SIG-M5 treated with dmso at 0.1 percent for 504 hours (cell line): ENCODE data around the gene PTPRD.

Source experiments
- DNase-seq: peaks from one replicate; lab custom pipeline; 2025; ENCODE audit not compliant: unreplicated experiment; lab: John Stamatoyannopoulos, UW

PTPRD gene

GRCh38 chr9:8877753-8878494, 1734.9 kb downstream of the PTPRD start:
- DNase-seq, result no peak

DNA sequence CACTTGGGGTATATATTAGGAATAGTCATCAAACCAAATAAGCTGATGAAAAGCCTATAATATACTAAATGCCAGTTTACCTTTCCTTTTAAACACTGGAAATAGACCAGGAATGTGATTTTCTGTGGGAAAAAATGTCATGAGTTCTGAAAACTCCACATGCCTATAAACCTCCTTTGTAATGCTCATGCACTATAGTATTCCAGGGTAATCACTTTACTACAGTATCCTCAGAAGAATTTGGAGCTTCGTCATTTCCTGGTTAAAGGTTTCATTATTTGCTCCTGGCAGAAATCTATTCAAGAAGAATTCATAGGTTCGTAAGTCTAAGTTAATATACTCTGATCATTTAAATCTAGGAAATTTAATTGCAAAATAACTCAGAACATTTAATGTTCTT, 1736.5 kb downstream of the PTPRD start:
- DNase-seq, result no peak

GRCh38 chr9:8874482-8874881, 1738.3 kb downstream of the PTPRD start:
- DNase-seq, result no peak

DNA sequence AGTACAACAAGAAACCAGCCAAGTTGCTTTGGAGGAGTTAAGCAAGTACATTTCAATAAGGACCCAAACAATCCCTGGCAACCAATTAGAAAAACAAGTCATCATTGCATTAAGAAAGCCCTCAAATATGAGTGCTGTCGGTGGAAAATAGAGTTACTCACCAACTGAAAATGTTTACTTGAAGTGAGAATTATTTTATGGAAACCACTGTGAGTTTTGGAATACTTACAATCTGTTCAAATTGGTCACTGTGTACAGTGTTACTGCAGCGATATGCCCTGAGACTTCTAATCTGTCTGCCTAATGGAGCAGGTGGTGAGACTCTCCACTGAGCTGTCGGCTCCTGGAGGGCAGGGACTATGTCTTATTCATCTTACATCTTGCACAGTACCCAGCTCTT, 1740.0 kb downstream of the PTPRD start:
- no peak for DNase-seq

DNA sequence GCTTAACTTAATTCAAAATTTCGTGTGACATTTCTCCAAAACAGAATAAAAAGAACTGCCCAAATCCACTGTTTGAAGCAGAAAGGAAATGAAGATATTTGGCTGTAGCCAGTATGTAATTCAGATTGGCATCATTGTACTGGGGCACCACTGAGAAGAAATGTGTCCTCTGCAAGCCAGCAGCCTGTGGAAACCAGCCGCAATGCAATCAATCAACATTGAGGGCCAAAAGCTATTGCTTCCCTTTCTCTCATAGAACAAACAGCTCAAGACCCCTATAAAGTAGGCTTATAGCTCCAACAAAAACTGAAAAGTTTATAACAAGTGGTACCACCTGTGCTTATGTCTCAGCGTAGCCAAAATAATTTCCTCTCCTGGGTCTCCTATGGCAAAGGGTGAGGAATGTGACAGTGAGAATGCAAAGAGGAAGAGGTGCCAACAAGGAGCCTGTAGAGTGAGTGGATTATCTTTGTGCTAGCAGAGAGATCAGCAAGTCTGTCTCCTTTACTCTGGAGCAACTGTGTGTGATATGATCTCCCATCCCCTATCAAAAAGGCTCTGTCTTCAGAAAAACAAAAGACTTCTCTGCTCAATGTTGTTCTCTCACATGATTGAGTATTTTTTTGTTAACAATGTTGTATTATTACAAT, 1740.9 kb downstream of the PTPRD start:
- DNase-seq, result no peak

- DNase-seq, result no peak
Measured at GRCh38 chr9:8871396-8871795, 1741.4 kb downstream of the PTPRD start.

GRCh38 chr9:8869812-8870211, 1743.0 kb downstream of the PTPRD start:
- DNase-seq, result no peak

- DNase-seq, result no peak
Measured at GRCh38 chr9:8868632-8869031, 1744.2 kb downstream of the PTPRD start.

- DNase-seq, result no peak
Measured at GRCh38 chr9:8867148-8867547, 1745.7 kb downstream of the PTPRD start.

- no peak for DNase-seq
Measured at GRCh38 chr9:8864545-8864896, 1748.3 kb downstream of the PTPRD start.

GRCh38 chr9:8863886-8864544, 1748.8 kb downstream of the PTPRD start:
- no peak for DNase-seq

GRCh38 chr9:8863069-8863468, 1749.7 kb downstream of the PTPRD start:
- no peak for DNase-seq

DNA sequence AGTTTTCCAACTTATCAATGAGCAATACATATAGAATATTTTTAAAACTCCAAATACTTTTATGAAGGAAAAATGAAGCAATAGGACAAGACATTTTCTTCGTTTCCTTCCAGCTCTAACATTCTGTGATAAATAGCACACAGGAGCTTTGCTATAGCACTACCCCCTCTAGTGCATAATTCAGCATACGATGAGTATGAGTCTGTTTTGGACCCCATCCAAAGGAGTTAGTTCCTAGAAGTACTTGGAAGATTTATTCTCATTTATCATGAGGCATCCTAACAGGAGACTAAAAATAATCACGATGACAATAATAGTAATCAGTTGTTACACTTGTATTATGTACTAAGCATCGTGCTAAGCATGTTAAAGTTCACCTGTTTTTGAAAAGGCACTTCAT, 1751.9 kb downstream of the PTPRD start:
- no peak for DNase-seq

GRCh38 chr9:8860086-8860485, 1752.7 kb downstream of the PTPRD start:
- no peak for DNase-seq

- no peak for DNase-seq
Measured at GRCh38 chr9:8859416-8859815, 1753.4 kb downstream of the PTPRD start.

DNA sequence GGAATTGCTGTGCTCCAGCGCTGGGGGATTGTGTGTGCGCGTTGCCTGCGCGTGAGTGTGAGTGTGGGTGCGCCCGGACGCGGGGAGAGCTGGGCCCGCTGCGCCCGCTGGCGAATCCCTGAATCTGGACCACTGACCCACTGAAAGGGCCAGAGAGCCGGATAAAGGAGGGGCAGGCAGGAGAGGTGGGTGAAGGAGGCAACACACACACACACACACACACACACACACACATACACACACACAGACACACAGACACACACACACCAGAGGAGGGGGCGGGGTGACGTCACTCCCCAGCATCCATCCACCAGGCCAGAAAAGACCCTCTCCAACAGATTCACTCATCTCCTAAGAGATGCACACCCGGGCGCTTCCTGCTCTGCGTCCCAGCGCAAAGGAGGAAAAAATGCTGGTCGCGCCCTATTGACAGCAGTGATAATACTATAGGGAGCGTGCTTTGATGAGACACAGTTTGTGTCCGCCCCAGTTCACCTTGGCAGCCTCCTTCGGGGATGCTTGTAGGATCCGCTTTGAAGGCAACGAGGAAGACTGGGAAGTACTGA, 1754.1 kb downstream of the PTPRD start:
- DNase-seq, result no peak

DNA sequence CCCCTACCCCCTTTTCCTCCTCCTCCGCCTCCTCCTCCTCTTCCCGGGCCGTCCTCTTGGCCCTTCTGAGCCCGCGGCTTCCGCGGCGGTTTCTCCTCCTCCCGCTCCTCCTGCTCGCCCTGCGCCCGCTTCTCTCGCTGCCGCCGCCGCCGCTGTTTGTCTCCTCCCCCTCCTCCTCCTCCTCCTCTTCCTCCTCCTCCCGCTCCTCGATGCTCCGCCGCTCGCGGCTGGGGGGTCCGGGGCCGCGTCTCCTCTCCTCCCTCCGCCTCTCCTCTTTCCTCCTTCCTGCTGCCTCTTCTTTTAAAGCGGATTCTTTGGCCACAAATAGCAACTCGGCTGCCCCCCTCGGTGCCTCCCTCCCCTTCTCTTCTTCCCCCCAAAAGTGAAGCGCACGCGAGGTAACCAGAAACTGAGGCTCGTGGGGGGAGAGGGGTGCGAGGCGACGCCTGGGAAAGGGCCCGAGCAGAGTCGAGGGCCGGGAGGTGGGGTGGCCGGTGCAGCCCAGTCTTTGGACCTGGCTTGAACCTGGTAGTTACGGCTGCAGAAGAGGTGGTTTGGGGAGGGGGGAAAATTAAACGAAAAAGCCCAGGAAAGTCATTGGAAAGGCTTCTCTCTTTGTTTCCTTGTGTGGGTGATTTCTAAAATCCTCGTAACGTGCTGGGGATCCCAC, 1754.7 kb downstream of the PTPRD start:
- no peak for DNase-seq

DNA sequence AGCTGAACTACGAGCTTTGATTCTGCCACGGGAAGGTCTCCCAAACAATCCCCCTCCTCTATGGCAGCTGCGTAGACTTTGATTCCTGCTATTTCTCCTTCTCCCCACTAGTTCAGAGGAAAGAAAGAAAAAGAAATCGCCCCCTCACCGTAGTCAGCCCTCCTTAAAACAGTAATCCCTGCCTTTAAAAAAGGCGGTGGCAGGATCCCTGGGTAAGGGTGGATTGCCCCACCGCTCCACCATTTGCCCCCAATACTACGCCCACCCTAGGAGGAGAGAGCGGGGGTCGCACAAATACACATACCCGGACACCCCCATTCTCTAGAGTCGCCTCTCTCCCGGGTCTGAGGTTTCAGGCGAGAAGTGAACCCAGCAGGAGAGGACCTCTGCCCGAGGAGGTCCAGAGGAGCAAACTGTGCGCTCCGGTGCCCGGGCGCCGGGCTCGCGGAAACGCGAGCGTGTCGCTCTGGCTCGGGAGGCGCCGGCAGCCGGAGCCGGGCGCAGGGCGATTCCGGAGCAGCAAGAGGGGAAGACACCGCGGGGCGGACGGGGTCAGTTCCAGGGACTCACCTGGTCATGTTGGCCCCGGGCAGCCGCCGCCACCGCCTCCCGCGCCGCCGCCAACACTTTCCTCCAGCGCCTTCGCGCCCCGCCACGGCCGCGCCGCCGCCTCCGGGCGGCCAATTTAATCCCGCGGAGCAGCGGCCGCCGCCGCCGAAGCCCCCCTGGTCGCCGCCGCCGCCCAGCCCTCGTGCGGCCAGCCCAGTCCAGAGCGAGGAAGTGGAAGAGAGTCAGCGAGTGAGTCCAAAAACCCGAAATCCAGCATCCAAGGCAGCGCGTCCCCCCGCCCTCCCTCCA, 1755.5 kb downstream of the PTPRD start:
- no peak for DNase-seq

GRCh38 chr9:8856396-8857067, 1756.3 kb downstream of the PTPRD start:
- DNase-seq, result no peak

DNA sequence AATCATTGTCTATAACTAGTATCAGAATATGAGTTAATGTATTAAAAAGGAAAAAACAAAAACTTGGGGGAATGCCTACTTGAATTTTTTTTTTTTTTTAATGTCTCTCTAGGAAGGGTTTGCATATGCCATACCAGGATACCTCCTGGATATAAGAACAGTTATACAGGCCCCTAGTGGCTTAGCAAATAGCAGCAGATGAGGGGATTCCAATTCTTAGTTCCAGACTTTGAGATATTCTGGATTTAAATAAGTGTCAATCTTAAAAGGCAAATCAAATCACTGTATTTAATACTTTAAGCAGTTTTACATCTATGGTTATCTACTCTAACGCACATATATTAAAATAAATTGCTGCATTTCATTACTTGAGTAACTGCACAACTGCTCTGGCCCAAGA, 1757.8 kb downstream of the PTPRD start:
- no peak for DNase-seq
